GM19240 (cell line): ENCODE measurements around the gene IRF1.
A peak's percentile ranks its signal among the peaks of the same experiment; 100 is the strongest.
"Not testable (repeated sequence)": the region's sequence is repeated elsewhere in the genome, so short reads cannot be mapped to it uniquely, and the experiment has no call there.

Experiments
- DNase-seq: peaks from one replicate; pipeline ENCODE4 v3.0.0; 2011; ENCODE audit warnings: low spot score; ENCODE audit not compliant: insufficient read length

The IRF1 gene

GRCh38 chr5:132439521-132440089 is 51.0 kb downstream of the IRF1 start:
- no peak for DNase-seq

DNA sequence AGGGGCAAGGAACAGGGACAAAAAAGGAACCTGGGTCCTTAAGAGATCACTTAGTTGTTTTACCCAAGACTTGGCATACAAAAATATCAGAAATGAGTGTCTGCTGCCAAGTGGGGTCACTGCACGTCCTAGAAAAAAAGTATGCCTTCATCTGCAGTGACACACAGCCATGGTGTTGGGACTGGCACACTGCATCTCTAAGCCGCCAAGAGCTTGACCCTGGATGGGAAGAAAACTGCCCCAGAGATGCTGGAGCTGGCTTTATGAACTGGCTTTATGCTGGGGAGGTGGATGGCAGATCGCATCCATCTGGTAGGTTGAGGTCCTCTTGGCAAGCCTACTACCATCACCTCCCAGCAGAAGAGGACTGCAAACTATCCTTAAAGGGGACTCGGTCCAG is 51.7 kb downstream of the IRF1 start:
- DNase-seq = no peak

- not testable (repeated sequence) for DNase-seq
Observed at GRCh38 chr5:132438267-132438645, 52.3 kb downstream of the IRF1 start.

- DNase-seq = peak; percentile 67
Observed at GRCh38 chr5:132437604-132438266, 52.8 kb downstream of the IRF1 start.

DNA sequence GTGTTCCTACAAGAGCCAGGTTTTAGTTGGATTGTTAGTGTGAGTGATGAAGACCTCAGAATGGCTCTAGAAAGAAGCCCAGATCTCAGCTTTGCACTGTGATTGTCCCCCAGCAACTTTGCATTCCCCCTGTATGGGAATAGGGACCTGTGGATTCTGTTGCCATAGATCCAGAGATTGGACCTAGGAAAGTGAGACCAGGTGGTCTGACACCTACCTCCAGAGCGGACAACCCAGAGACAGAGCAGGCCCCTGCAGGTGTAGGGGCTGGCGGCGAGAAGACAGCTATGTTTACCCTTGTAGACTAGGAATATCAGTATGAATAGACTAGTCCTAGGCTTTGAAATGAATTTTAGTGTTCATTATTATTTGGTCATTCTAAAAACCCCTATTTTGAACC is 53.6 kb downstream of the IRF1 start:
- no peak for DNase-seq

DNA sequence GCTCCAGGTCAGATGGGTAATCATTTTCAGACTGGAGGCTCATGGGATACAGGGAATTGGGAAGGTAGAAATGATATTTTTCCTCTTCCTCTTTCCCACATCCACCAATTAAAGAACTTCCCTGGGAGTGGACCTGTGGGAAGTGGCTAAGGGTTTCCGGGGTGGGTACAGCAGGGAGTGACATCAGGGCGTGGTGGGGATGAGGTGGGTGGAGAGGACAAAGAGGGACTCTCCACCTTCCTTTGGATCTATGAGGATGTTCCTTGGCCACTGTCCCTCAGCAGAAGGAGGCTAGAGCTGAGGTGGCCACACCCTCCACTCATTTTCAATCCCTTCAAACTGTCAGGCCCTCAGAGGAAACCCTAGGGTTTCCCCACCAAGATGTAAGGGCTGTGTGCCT is 54.7 kb downstream of the IRF1 start:
- no peak for DNase-seq

GRCh38 chr5:132435447-132435846 is 55.1 kb downstream of the IRF1 start:
- no peak for DNase-seq

GRCh38 chr5:132434416-132435286 is 55.9 kb downstream of the IRF1 start:
- no peak for DNase-seq

DNA sequence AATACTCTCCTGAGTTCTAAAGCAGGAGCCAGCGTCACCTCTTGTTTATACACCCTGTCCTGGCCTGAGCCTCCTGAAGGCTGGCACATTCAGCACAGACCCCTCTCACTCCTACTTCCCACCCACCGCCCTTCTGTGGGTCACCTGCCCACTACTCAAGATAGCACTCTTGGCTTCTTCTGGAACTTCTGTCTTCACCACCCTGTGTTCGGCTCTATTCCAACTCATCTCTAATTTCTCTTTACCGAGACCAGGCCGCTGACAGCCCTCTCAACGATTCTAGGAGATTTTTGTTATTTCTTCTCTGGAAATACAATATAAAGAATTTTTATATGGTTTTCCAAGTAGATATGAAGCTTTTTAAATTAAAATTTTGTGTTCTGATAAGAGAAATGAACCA is 57.4 kb downstream of the IRF1 start:
- DNase-seq = no peak

GRCh38 chr5:132431632-132432031 is 58.9 kb downstream of the IRF1 start:
- no peak for DNase-seq
